ENCODE measurements around the gene DCLK1. TPM values are rescaled to one million over a fixed set of nuclear protein-coding genes. Genes with fewer than 3 reads are reported as not detected.

DCLK1 gene
- total RNA-seq, 1 experiment from 2014 or later: 36.2 TPM

DNA sequence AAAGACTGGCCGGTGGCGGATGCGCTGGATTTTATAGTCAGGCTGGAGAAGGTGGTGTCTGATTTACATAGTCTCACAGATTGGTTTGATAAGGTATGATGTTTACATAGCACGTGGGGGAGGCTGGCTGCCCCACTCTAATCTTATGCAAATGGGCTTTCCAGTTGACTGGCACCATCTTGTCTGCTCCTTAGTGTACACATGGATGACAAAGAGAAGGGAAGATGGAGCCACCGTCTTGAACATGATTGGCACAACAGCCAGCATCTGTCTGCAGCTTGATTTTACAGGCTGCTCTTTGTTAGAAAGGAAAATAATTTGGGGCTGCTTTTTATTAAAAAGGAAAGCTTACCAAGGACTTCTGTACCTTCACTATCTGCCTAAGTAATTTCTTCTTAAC is 389.5 kb downstream of the DCLK1 start:
- H3K14ac ChIP-seq (ENCODE audit: insufficient read depth, low read length): no peak overlapping the region
- no peaks in the 10 kb centered on the region for H3K23me2 ChIP-seq (ENCODE audit: insufficient read length, low read depth, low read length, poor library complexity, severe bottlenecking)
- Mint-ChIP-seq H3K9me3 (peaks cover 25 to 39% of the 10 kb centered on the region in 2 experiments), H3K4me1 (peaks cover 12 to 14% of the 10 kb centered on the region in 2 experiments; a peak in 3 of 4 replicates), H3K27me3 (ENCODE audit: low read depth) (no peaks in the 10 kb centered on the region; the same call in 1 of the 2 replicates), H3K4me3 (no peak overlapping the region), H3K36me3 (ENCODE audit: insufficient read depth in 1 of 3, low read depth in 3 of 3) (peaks cover 8 to 38% (median 17%) of the 10 kb centered on the region in 3 experiments; a peak in 6 of 7 replicates), H3K27ac (no peak overlapping the region)
- no peaks in the 10 kb centered on the region for H3K27me3 ChIP-seq (ENCODE audit: insufficient read depth, low read length)
- no peak overlapping the region for H3K9ac ChIP-seq (ENCODE audit: extremely low read depth, insufficient read length, low read length)
- H3K9me3 ChIP-seq (ENCODE audit: control insufficient read depth, low read depth, low read length): no peaks in the 10 kb centered on the region
- no peaks in the 10 kb centered on the region for H4K20me1 ChIP-seq (ENCODE audit: control insufficient read depth, insufficient read depth, insufficient read length)
- no peak overlapping the region for H2BK15ac ChIP-seq (ENCODE audit: low read depth, low read length)
- DNase-seq: no peak
- WGBS (ENCODE audit: extremely low coverage, insufficient read length, low lambda C conversion rate): no CpG with 5 or more reads among the region's 5 CpGs
- H2AFZ ChIP-seq (ENCODE audit: low read length): no peak overlapping the region
- TF ChIP-seq, protein P1, sequence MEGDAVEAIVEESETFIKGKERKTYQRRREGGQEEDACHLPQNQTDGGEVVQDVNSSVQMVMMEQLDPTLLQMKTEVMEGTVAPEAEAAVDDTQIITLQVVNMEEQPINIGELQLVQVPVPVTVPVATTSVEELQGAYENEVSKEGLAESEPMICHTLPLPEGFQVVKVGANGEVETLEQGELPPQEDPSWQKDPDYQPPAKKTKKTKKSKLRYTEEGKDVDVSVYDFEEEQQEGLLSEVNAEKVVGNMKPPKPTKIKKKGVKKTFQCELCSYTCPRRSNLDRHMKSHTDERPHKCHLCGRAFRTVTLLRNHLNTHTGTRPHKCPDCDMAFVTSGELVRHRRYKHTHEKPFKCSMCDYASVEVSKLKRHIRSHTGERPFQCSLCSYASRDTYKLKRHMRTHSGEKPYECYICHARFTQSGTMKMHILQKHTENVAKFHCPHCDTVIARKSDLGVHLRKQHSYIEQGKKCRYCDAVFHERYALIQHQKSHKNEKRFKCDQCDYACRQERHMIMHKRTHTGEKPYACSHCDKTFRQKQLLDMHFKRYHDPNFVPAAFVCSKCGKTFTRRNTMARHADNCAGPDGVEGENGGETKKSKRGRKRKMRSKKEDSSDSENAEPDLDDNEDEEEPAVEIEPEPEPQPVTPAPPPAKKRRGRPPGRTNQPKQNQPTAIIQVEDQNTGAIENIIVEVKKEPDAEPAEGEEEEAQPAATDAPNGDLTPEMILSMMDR (conservative IDR thresholded peaks at IDR 0.05): no peak
- no peak overlapping the region for H2BK5ac ChIP-seq (ENCODE audit: insufficient read length, low read length)
- H3K79me1 ChIP-seq (ENCODE audit: insufficient read depth, low read depth, low read length, poor library complexity, severe bottlenecking): no peaks in the 10 kb centered on the region
- H2BK12ac ChIP-seq (ENCODE audit: insufficient read length, low read depth, low read length): no peak overlapping the region
- H4K8ac ChIP-seq (replicated peaks; ENCODE audit: insufficient read length, low read depth, low read length): no peak overlapping the region
- no peak overlapping the region for H2BK20ac ChIP-seq (ENCODE audit: low read depth, low read length, poor library complexity, severe bottlenecking)
- no peaks in the 10 kb centered on the region for H3K4me1 ChIP-seq (ENCODE audit: insufficient read depth, low read length)
- no peak overlapping the region for H2AK5ac ChIP-seq (ENCODE audit: insufficient read length, low read length)
- no peak overlapping the region for H3K27ac ChIP-seq (ENCODE audit: insufficient read length, low read depth, low read length)
- H3K79me2 ChIP-seq (ENCODE audit: insufficient read depth, low read length): no peaks in the 10 kb centered on the region
- no peak overlapping the region for H3K4me2 ChIP-seq (ENCODE audit: insufficient read depth, insufficient read length, low read length)
- no peak overlapping the region for H2BK120ac ChIP-seq (ENCODE audit: low read depth, low read length, poor library complexity, severe bottlenecking)
- no peak overlapping the region for H3K23ac ChIP-seq (ENCODE audit: insufficient read length, low read depth, low read length)
- no peak overlapping the region for H3T11ph ChIP-seq (ENCODE audit: low read length)
- no peak overlapping the region for H3K56ac ChIP-seq (ENCODE audit: insufficient read length, low read depth, low read length)
- H3K18ac ChIP-seq (ENCODE audit: insufficient read length, low read depth, low read length): no peak overlapping the region
- H3K4ac ChIP-seq (ENCODE audit: low read depth, low read length): no peak overlapping the region
- H4K5ac ChIP-seq (ENCODE audit: insufficient read length, low read depth, low read length): no peak overlapping the region
- H4K91ac ChIP-seq (ENCODE audit: insufficient read length, low read depth, low read length): no peak overlapping the region
